ENCODE measurements around the gene STAG1.
"Not testable (repeated sequence)": the region's sequence is repeated elsewhere in the genome, so short reads cannot be mapped to it uniquely, and the experiment has no call there.

Gene STAG1

DNA sequence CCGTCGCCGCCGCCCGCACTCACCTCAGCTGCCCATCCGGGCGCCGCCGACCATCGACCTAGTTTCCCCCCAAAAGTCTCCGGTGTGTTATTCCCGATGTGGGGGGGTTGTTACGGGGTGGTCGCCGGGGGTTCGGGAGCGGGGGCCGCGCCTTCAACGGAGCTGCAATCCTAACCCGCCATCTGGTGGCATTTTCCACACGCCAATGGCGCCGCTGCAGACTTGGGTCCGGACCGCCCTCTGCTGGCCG lies at the start of gene STAG1:
Gene STAG1 (minus strand): TSS at position 207 of the 250 bp plus-strand sequence. CDS start 121,480 bp downstream, outside the sequence.
- no peak for DNase-seq

DNA sequence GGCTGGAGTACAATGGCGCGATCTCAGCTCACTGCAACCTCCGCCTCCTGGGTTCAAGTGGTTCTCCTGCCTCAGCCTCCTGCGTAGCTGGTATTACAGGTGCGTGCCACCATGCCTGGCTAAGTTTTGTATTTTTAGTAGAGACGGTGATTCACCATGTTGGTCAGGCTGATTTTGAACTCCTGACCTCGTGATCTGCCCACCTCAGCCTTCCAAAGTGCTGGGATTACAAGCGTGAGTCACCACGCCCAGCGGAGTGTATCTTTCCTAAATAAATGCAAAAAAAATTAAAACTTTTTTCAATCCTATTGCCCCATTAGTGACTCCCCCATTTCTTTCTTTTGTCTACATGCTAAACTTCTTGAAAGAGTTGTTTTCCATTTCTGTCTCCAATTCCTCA lies 49.0 kb upstream of the STAG1 start:
- DNase-seq = not testable (repeated sequence)

DNA sequence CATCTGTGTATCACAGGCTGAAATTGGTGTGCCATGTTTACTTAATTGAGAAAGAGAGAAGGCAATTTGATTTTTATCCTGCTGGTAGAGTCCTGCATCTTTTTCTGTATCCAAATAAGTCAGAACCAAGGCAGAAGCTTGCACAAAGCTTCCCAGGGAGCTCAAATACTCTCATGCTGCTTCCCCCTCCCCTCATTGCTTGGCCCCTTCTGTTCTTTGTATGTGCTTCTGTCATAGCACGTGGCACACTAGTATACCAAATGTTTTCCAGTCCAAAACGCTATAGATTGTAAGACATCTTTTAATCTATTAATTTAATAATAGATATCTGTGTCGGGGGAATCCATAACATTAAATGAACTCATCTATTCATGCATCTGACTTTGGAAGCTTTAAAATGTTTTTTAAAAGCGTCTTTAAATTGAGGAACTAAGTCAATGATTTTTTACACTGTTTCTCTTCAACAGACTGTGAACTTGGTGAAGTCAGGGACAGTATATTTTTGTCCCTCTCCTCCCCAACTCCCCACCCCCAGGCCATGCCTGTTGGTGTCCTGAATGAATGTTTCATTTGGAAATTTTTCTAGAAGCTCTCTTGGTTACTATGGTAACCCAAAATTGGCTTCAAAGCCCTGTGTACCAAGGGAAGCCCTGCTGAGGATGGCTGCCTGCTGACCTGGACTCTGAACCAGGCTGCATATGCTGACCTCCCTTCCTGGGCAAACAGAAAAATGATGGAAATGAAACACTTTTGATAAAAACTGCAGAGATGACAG lies 40.6 kb upstream of the STAG1 start:
- DNase-seq = no peak

DNA sequence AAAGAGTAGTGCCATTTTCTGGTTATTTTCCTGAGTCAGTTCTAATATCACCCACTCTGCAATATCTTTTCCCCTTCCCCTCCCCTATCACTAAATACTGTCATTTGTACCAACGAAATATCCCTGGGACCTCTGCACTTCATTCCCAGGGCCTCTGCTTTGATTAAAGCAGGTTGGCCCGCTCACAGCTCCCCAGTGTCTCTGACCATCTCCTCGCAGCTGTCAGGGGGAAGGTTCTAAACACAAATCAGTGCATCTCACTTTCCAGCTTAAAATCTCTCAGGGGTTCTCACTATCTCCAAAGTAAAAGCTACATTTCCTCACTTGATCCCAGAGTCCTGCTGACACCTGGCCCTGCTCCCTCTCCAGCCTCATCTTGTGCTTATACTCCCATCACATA lies 38.6 kb upstream of the STAG1 start:
- no peak for DNase-seq

DNA sequence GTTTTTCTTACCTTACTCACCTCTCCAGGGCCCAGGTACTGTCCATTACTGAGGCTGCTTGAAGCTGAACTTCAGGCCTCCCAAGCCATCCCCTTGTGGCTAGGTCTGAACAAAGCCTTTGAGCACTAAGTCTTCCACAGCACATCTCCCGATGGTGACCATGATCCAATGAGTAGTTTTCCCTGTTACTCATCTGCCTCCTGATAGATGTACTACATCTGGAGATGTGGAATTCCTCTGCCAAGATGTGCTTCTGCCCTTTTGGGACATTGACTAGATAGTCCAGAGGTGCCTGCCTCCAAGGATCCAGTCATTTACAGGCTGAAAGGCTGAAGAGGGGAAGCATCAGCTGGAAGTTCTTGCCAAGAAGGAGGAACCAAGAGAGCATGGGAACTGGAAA lies 37.8 kb upstream of the STAG1 start:
- DNase-seq = no peak

DNA sequence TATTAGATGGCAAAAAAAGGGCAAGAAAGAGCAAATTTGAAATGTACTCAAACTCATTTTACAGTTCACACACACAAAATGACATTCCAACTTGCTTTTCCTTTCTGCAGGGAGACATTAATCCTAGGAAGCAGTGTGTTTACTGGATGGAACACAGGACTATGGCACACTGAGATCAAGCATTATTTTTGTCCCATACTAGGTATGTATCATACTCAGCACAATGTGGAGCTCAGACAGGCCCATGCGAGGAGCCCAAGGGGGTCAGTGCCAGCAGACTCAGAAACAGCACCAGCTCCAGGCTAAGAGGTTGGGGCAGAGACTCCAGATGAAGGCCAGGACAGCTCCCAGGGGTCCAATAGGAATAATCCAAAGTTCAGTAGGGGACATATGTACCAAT lies 36.0 kb upstream of the STAG1 start:
- DNase-seq = no peak

DNA sequence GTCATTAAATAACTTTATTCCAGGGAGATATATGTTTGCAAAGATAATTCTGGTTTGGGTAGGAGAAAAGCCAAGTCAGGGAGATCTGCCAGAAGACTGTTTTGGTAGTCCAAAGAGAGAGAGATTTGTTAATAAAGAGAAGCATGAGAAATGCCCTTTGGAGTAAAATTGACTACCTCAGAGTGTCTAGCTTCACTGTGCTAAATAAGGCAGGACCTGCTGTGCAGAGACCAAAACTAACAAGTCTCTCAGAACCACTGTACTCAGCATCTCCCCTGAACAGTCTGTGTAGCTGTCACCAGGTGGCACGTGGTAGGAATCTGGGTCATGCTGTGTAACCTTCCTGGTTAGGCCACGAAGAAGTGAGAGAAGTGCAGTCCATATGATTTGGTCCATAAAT lies 35.2 kb upstream of the STAG1 start:
- no peak for DNase-seq

DNA sequence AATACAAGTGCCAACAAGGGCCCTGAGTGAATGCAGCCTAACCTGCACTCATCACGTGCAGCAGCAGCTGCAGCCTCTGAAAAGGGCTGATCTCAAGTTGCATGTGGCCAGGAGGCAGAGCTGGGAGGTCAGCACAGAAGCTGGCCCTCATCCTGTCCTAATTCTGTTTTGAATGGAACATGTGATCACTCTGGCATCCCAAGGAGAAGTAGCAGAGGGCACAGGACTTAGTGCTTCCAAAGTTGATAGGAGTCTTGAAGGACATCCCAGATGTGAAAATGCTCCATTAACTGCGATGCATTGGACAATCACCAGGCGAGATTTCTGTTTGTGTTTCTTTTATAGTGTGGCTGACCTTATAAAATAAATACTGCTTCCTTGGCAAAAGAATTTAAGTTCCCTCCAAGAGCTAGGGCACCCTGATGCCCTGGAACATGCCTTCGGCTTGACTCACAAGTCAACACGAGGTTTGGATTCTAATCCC lies 31.6 kb upstream of the STAG1 start:
- no peak for DNase-seq

DNA sequence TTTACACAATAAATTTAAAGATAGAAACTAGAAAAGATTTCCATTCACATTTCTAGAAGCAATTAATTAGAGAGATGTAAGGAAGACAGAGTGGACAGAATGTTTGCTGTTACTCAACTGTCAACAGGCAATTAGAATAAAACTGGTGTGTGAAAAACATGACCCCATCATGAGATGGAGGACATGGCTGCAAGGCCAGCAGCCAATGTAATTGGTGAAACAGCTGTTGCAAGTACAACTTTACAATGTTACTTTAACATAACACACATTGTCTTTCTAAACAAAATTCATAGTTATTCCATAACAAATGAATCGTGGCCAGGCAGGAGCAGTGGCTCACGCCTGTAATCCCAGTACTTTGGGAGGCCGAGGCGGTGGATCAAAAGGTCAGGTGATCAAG lies 28.6 kb upstream of the STAG1 start:
- no peak for DNase-seq

DNA sequence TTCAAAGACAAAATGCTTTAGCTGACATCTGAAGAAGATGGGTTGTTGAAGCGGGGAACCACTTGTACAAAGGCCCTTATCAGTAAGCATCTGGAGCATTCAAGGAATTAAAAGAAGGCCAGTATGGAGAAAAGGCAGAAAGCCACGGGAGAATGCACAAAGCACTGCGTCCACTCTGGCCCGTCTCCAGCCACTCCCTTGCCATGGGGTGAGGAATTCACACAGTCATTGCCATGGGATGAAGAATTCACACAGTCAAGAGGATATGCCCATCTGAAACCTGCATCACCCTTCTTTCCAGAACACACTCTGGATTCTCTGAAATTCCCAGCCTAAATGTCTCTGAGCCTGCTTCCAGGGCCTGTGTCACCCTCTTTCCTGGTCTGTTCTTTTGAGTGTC lies 26.7 kb upstream of the STAG1 start:
- DNase-seq = no peak

DNA sequence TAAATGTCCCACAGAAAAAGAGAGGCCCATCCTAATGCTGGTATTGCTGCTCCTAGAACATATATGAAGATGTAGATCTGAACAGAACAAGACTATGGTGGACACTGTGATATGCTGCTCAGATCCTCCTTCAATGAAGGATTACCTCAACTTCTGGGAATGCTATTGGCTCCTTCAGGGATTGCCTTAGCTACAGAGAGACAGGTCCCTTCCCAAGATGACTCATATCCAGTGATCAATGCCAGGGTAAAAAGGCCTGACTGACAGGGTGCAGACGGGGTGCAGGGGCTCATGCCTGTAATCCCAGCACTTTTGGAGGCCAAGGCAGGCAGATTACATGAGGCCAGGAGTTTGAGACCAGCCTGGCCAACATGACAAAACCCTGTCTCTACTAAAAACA lies 20.5 kb upstream of the STAG1 start:
- peak; percentile 25 for DNase-seq

DNA sequence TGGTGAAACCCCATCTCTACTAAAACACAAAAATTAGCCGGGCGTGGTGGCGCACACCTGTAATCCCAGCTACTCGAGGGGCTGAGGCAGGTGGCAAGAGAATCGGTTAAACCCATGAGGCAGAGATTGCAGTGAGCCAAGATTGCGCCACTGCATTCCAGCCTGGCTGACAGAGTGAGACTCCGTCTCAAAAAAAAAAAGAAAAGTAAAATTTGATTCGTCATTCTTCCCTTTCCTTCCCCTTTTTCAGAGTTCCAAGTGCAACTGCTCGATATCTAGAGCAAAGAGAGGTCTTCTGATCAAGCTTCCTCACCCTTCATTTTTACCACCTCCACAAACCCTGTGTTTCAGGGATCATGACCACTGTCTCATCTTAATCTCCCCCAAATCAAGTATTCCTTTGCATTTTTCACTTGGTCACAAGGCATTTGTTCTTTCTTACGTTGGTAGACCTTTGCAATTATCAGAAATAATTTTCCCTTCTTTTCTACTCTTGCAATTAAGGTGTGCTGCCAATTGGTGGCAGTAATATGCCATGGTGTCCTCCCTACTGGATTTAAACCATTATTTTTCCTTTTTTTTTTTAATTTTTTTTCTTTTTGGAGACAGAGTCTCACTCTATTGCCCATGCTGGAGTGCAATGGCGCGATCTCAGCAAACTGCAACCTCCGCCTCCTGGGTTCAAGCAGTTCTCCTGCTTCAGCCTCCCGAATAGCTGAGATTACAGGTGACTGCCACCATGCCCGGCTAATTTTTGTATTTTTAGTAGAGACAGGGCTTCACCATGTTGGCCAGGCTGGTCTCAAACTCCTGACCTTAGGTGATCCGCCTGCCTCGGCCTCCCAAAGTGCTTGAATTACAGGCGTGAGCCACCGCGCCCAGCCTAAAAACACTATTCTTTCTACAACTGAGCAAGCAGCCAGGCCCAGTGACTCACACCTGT lies 6.3 kb upstream of the STAG1 start:
- not testable (repeated sequence) for DNase-seq

DNA sequence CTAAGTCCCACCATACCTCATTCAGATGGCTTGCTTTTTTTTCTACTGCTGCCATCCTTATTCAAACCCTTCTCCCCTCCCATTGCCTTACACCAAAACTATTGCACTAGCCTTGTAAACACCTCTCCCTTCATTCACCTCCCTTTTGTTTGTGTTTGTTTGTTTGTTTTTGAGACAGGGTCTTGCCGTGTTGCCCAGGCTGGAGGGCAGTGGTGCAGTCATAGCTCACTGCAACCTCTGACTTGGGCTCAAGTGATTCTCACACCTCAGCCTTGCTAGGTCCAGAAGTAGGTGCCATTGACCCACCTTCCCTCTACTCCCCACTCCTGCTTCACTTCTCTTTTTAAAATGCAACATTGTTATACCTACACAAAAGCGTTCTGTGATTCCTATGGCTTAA lies 3.0 kb upstream of the STAG1 start:
- no peak for DNase-seq

DNA sequence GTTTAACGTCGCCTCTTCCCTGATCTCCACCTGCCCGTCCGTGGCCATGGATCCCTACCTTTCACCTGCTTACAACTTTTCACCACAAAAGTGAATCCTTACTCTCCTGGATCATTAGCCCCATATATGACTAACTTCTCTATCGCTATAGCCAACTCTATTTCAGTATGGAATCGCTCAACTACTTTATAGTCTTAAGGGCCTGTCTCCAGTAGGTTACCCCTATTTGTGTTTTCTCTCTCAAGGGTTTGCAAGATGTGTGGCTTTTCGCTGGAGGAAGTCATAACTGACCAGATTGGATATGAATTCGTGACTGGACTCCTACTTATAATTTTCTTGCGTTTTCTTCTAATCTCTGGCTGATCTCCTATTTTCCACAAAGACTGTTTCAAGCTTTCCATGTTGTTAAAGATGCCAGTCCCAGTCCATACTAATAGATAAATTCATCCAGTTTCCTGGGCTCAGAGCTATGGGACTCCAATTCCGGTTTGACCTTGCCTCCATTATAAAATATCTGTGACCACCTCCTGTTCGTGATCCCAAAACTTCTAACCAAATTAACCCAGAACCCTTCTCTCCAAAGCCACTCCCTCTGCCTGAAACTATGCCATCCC lies 1.3 kb upstream of the STAG1 start:
- no peak for DNase-seq

DNA sequence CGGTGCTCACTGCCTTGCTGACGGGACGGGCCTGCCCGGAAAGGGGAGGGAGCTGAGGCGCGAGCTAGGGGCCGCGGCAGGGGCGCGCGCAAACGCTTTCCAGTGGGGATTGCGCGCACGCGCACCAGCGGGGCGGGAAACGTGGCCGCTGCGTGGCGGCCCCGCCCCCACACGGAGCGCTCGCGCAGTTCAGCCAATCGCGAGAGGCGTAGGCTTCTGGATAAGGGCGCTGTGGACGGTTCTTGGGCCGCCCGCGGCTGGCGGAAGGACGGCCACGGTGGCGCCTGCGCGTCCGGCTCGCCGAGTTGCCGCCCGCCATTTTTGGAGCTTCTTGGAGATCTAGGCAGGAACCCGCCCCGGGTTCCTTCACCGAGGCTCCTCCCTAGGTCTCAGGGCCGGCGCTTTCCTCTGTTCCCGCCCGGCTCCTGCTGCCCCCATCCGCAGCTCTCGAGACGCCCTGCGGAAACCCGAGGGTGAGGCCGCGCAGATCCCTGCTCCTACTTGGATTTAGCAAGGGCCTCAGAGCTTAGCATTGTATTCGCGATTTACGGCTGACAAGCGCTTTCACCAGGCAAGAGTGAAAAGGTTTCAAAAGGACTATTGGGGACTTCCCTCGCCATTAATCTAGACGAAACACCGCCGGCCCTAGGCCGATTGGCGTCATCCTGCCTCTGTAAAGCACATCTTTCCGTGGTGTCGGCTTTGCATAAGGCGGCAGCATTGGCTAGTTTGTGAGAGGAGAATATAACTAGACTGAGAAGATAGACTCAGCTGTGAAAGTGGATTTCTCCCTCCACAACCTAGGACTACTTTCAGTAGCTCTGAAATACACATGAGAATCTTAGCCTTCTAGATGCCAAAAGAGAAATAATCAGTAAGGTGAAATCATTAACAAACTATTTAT lies 496 bp upstream of the STAG1 start:
- DNase-seq = peak; percentile 98

DNA sequence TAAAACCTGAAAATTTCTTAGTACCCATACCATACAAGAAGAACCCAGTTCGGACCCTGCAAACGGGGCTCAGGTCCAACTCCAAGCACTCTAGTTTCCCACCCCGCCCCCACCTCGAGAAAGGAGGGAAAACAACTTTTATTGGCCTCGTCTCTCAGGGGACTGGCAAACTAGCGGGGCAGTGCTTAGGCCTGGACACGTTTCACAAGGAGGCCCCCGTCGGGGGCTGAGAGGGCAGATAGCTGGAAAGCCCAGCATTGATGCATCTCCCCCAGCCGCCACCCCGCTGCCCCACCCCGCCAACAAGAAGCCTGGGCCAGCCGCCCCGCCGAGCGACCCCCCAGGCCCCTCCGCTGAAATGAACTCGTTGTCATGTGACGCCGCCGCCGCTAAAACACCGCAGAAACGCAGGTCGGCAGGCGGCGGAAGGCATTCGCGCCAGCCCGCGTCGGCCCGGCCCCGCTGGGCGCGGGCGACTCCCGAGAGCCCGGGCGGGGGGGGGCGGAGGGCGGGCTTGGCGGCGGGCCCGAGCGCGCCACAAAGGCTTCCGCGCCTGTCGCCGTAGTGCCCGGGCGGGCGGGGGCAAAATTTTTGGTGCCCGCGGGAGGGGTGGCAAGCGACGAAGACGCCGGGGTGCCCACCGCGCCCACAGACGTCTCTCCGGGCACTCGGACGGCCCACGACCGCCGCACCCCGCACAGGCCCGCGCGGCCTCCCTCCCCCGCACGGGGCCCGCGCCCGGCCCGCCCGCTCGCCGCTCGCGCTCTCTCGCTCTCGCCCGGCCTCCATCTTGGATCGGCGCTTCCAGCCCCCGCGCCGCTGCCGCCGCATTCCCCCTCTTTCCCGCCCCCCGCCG lies 634 bp downstream of the STAG1 start:
- peak; percentile 84 for DNase-seq

DNA sequence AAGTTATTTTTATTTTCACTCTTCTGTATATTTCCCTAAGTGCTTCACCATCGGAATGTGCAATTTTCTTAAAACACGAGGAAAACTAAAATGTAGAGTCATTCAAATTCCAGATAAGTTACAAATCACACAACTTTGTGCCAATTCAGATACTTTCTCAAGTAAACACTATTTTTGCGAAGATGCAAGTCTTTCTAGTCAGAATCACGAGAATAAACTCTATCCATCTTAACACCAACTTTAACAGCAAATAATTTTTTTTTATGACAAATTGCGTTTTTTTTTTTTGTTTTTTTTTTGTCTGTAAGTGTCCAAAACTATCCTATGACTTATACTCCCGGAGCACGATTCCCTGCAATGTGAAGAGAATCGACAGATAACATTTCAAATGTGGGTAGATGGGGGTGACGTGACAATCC lies 1.3 kb downstream of the STAG1 start:
- DNase-seq = peak; percentile 70

DNA sequence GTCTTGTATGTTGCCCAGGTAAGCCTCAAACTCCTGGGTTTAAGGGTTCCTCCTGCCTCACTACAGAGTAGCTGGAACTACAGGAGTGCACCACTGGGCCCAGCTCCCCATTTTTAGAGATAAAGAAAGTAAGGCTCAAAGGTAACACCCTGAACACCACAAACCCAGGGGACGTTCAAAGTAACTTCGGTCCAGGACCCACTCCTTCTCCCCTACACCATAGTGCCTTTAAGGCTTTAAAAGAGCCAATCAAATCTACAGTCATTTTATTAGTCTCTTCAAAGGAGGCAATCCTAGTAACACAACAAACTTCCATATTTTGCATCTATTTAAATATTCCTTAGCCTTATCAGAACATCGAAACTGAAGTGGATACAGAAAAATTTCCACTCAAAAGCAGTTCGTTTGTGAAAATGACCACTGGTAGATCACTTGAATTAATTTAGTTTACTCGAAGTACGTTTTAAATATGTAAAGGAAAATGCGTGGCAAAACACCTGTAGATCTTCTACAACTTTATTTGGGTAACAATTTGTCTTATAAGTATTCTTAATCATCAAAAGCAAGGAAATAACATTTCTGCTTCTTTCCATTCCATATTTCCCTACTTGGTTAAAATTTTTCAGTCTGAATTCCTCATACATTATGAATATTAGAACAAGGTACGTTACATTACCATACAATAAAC lies 1.8 kb downstream of the STAG1 start:
- no peak for DNase-seq

DNA sequence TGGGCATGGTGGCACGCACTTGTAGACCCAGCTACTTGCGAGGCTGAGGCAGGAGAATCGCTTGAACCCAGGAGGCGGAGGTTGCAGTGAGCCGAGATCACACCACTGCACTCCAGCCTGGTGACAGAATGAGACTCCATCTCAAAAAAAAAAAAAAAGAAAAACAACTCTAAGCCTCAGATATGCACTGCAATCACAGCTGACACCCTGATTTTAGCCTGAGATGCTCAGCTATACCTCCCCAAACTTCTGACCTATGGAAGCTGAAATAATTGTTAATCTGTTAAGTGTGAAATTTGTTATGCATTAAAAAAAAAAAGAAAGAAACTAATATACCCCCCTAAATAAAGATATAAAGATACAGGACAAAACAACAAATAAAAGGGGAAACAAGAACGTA lies 2.6 kb downstream of the STAG1 start:
- not testable (repeated sequence) for DNase-seq

DNA sequence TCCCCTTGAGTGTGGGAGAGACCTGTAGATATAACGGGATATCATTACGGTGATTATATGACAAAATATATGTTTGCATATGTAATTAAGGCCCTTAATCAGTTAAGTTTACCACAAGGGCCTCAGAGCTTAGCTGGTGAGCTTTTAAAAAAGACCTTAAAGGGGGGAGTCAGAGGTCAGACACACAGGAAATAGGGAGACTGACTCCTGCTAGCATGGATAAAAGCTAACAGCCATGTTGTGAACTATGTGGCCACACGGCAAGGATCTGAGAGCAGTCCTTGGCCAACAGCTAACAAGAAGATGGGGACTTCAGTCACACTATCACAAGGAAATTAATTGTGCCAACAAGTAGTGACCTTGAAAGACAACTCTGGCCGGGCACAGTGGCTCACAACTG lies 3.1 kb downstream of the STAG1 start:
- no peak for DNase-seq

DNA sequence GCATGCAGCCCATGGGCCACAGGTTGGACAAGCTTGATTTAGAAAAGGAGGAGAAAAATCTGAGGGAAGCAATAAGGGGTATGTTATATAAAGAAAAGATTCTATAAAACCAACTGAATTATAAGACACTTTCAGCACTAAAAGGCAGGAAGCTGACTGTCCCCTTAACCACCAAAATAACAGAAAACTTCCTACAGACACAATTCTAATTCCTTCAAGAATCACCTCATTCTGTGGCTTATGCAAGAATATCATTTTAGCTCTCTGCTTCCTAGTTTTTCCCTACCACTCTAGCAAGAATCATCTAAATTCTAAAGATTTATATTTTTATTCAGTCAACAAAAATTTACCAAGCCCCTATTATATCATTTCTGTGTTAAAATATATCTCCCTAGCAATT lies 6.3 kb downstream of the STAG1 start:
- DNase-seq = no peak

Measured in fibroblast of skin of right biceps (primary cell).